ENCODE measurements around the gene TTC16. TPM values are rescaled to one million over a fixed set of nuclear protein-coding genes. Genes with fewer than 3 reads are reported as not detected.

TTC16 gene
- total and polyA plus RNA-seq, 2 donors (not counting 1 experiment from before 2014, with no cell fraction given) = 0.25 TPM; not detected in 1

GRCh38 chr9:127771570-127772189, 55.8 kb downstream of the TTC16 start:
- peak overlapping the region; percentile 68 for H3K9ac ChIP-seq (ENCODE audit: low read length)
- 0% methylated on average over 6 of the region's 19 CpGs for WGBS (ENCODE audit: insufficient coverage)
- H3K4me1 Mint-ChIP-seq = peaks cover 70% of the 10 kb centered on the region

More at GRCh38 chr9:127771570-127772189, 55.8 kb downstream of the TTC16 start:
- no peak for DNase-seq
- no peak for ATAC-seq (ENCODE audit: low read depth)
- peak overlapping the region in 1 of 2 donors; percentile 12 for H3K27ac ChIP-seq (ENCODE audit: low read length in 2 of 2)
- intact Hi-C loops (cut with micrococcal nuclease) = loop anchor here (1.0 to 10.0 kb wide), 9 partner anchors 8 to 353 kb away; partner anchors contain the start of genes FPGS, PTGES2, PTRH1 and ST6GALNAC4
- H3K27me3 ChIP-seq (replicated peaks in 1 of 4; ENCODE audit: control extremely low read depth in 1 of 4, control insufficient read depth in 3 of 4, insufficient read depth in 4 of 4, low read length in 3 of 4) = no peaks in the 10 kb centered on the region
- Mint-ChIP-seq H3K9me3 (ENCODE audit: insufficient read depth) (no peaks in the 10 kb centered on the region), H3K4me3 (peak overlapping the region; percentile 94), H3K27ac (peak overlapping the region; percentile 95), H3K27me3 (no peaks in the 10 kb centered on the region)
- peaks cover 0 to 75% of the 10 kb centered on the region in 2 experiments for H3K36me3 ChIP-seq (replicated peaks in 1 of 2; ENCODE audit: control extremely low read depth in 1 of 2, control insufficient read depth in 1 of 2, extremely low read depth in 1 of 2, insufficient read depth in 2 of 2, low read length in 1 of 2)
- ChIA-PET CTCF (interaction anchor here (0.5 to 5.2 kb wide), 16 partner anchors 7 to 182 kb away, joined by 3 to 47 read pairs (median 4); partner anchors contain the start of genes CDK9, FPGS and TOR2A), POLR2A (interaction anchor here (0.6 to 3.6 kb wide), 13 partner anchors 8 to 210 kb away, joined by 3 to 37 read pairs (median 4); partner anchors contain the start of genes CDK9, ST6GALNAC4 and TOR2A)
- no peaks in the 10 kb centered on the region for H3K9me3 ChIP-seq (ENCODE audit: control extremely low read depth in 1 of 3, control insufficient read depth in 2 of 3, insufficient read depth in 1 of 3, low read length in 2 of 3)
- TF ChIP-seq EZH2 (IDR thresholded peaks at IDR 0.05; ENCODE audit: borderline replicate concordance, insufficient read depth, low read depth, low read length, poor library complexity, severe bottlenecking) (no peak), CTCF (IDR thresholded peaks at IDR 0.05) (no peak)
- peak overlapping the region; percentile 86 for H3K4me2 ChIP-seq (replicated peaks; ENCODE audit: low read depth, low read length, poor library complexity, severe bottlenecking)
- H3K4me1 ChIP-seq (ENCODE audit: control insufficient read depth in 2 of 2, insufficient read depth in 2 of 2, low read length in 2 of 2) = peaks cover 55 to 90% of the 10 kb centered on the region in 2 donors
- peak overlapping the region in 3 of 5 experiments; percentile 43 to 68 (median 58) for H3K4me3 ChIP-seq (ENCODE audit: control extremely low read depth in 1 of 5, extremely low read depth in 1 of 5, insufficient read depth in 1 of 5, low read depth in 2 of 5, low read length in 4 of 5)
- H3K79me2 ChIP-seq (ENCODE audit: control insufficient read depth, insufficient read depth, low read length) = peaks cover 93% of the 10 kb centered on the region
- H2AFZ ChIP-seq (ENCODE audit: insufficient read depth, low read depth, low read length, poor library complexity, severe bottlenecking) = peak overlapping the region; percentile 55
- H4K20me1 ChIP-seq (ENCODE audit: control insufficient read depth, insufficient read depth, low read length, poor library complexity, severe bottlenecking) = peaks cover 97% of the 10 kb centered on the region
